ENCODE measurements around the gene CHRNB2. TPM values are rescaled to one million over a fixed set of nuclear protein-coding genes. Genes with fewer than 3 reads are reported as not detected.
A peak's percentile ranks its signal among the peaks of the same experiment; 100 is the strongest.

The CHRNB2 gene, protein sequence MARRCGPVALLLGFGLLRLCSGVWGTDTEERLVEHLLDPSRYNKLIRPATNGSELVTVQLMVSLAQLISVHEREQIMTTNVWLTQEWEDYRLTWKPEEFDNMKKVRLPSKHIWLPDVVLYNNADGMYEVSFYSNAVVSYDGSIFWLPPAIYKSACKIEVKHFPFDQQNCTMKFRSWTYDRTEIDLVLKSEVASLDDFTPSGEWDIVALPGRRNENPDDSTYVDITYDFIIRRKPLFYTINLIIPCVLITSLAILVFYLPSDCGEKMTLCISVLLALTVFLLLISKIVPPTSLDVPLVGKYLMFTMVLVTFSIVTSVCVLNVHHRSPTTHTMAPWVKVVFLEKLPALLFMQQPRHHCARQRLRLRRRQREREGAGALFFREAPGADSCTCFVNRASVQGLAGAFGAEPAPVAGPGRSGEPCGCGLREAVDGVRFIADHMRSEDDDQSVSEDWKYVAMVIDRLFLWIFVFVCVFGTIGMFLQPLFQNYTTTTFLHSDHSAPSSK
- total RNA-seq (under 1 TPM; 0.09 to 0.21 TPM), polyA plus RNA-seq (under 1 TPM; 0.06 to 0.07 TPM)
- long read RNA-seq, donor 1: 0 reads
- long read RNA-seq, donor 2: 0 reads
- long read RNA-seq, donor 3: 0 reads
- long read RNA-seq, donor 4: 0 reads
- long read RNA-seq, donor 5: 0 reads

DNA sequence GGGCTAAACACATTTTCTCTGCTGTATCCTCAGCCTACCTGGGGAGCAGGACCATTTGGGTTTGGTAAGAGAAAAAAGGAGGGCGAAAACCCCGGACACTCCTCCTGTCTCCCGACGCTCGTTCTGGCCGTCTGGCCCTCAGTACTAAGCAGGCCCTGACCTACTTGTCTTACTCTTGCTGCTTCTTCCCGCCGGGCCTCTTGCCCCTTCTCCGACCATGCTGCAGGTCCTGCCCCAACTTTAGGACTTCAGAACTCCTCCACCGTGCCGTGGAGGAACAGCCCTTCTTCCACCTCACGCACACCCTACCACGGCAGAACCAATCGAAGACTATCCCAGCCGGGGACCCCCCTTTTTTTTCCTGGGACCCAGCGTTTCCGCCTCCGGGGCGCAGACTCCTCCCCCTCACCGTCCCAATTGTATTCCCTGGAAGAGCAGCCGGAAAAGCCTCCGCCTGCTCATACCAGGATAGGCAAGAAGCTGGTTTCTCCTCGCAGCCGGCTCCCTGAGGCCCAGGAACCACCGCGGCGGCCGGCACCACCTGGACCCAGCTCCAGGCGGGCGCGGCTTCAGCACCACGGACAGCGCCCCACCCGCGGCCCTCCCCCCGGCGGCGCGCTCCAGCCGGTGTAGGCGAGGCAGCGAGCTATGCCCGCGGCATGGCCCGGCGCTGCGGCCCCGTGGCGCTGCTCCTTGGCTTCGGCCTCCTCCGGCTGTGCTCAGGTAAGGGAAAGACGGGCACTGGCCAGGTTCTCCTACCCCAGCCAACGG, at the start of gene CHRNB2:
Gene CHRNB2 (plus strand): TSS at position 393 of the 771 bp plus-strand sequence. CDS start 267 bp downstream, at position 660.
- TF ChIP-seq, protein P1, sequence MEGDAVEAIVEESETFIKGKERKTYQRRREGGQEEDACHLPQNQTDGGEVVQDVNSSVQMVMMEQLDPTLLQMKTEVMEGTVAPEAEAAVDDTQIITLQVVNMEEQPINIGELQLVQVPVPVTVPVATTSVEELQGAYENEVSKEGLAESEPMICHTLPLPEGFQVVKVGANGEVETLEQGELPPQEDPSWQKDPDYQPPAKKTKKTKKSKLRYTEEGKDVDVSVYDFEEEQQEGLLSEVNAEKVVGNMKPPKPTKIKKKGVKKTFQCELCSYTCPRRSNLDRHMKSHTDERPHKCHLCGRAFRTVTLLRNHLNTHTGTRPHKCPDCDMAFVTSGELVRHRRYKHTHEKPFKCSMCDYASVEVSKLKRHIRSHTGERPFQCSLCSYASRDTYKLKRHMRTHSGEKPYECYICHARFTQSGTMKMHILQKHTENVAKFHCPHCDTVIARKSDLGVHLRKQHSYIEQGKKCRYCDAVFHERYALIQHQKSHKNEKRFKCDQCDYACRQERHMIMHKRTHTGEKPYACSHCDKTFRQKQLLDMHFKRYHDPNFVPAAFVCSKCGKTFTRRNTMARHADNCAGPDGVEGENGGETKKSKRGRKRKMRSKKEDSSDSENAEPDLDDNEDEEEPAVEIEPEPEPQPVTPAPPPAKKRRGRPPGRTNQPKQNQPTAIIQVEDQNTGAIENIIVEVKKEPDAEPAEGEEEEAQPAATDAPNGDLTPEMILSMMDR (IDR thresholded peaks at IDR 0.05; ENCODE audit: control extremely low read depth, extremely low read depth): no peak
- Histone ChIP-seq H3K9ac (ENCODE audit: insufficient read depth in 1 of 2, low read length in 2 of 2) (no peak within 1 kb of the TSS), H3K9me3 (ENCODE audit: control insufficient read depth in 4 of 4, insufficient read depth in 3 of 4, low read length in 3 of 4) (no peaks in the 10 kb centered on the region), H3K27ac (ENCODE audit: low read depth in 1 of 2, low read length in 1 of 2) (no peak within 1 kb of the TSS), H3K27me3 (ENCODE audit: control insufficient read depth in 3 of 3, insufficient read depth in 3 of 3, low read length in 2 of 3) (peaks cover 0 to 21% (median 3%) of the 10 kb centered on the region in 3 donors), H3K4me3 (no peak within 1 kb of the TSS), H3K36me3 (ENCODE audit: control insufficient read depth in 4 of 4, insufficient read depth in 4 of 4, low read length in 4 of 4) (no peaks in the 10 kb centered on the region), H3K4me1 (ENCODE audit: control insufficient read depth in 5 of 5, insufficient read depth in 5 of 5, low read length in 5 of 5) (peaks cover 0 to 11% (median 3%) of the 10 kb centered on the region in 5 donors)
- DNase-seq (peak; percentile 67 to 80 (median 74)), ATAC-seq (ENCODE audit: insufficient read depth, low FRiP score) (peak; percentile 93)
- WGBS, 2 donors: 2 to 3% methylated on average over 52 to 53 of the region's 53 CpGs

DNA sequence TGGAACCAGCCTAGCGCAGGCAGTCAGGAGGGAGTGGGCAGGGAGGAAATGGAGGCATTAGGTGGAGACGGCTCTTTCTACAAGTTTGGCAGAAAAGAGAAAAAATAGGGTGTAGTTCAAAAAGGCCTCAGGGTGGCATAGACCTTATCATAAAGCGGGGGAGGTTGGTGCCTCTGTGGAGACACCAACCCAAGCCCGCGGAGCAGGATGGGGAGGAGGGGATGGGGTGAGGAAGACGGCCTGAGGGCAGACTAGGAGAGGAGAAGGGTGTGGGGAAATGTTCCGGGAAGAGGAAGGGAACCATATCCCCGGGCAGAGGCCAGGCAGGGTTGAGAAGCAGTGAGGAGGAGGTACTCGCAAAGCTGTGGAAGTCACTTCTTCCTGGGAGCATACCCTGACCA, 48.0 kb upstream of the CHRNB2 start:
- ATAC-seq (ENCODE audit: insufficient read depth, low FRiP score): peak; percentile 39
- Histone ChIP-seq H3K9me3 (ENCODE audit: control insufficient read depth in 4 of 4, insufficient read depth in 3 of 4, low read length in 3 of 4) (no peaks in the 10 kb centered on the region), H3K4me3 (no peak overlapping the region), H3K36me3 (ENCODE audit: control insufficient read depth in 4 of 4, insufficient read depth in 4 of 4, low read length in 4 of 4) (no peaks in the 10 kb centered on the region), H3K4me1 (ENCODE audit: control insufficient read depth in 5 of 5, insufficient read depth in 5 of 5, low read length in 5 of 5) (peaks cover 0 to 16% (median 0%) of the 10 kb centered on the region in 5 donors), H3K27ac (ENCODE audit: low read depth in 1 of 2, low read length in 1 of 2) (peak overlapping the region in 1 of 2 donors; percentile 39), H3K27me3 (ENCODE audit: control insufficient read depth in 3 of 3, insufficient read depth in 3 of 3, low read length in 2 of 3) (no peaks in the 10 kb centered on the region), H3K9ac (ENCODE audit: insufficient read depth in 1 of 2, low read length in 2 of 2) (no peak overlapping the region)
- no peak for DNase-seq
- WGBS, 2 donors: 61% methylated on average over 9 of the region's 9 CpGs
- TF ChIP-seq, protein P1 (IDR thresholded peaks at IDR 0.05; ENCODE audit: control extremely low read depth, extremely low read depth): no peak

DNA sequence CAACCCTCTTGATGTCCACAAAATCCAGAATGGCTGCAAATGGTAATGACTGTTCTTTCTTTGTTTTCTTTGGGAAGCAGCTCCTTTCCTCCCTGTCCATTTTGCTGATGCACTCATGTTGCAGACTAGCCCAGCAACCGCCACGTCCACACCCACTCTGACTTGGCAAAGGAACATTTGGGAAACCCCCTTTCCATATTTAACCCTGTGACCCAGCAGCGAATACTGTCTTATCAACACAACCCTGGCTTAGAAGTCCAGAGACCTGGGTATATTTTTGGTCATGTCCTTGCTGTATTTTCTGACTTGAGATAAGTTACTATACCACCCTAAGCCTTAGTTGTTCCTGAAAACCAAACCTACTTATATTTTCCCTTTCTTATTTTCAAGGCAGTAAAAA, 47.2 kb upstream of the CHRNB2 start:
- 25 to 68% methylated on average over 3 of the region's 3 CpGs for whole genome bisulfite sequencing, 2 donors
- Histone ChIP-seq H3K4me3 (no peak overlapping the region), H3K36me3 (ENCODE audit: control insufficient read depth in 4 of 4, insufficient read depth in 4 of 4, low read length in 4 of 4) (peaks cover 0 to 2% (median 0%) of the 10 kb centered on the region in 4 donors), H3K27ac (ENCODE audit: low read depth in 1 of 2, low read length in 1 of 2) (no peak overlapping the region), H3K9me3 (ENCODE audit: control insufficient read depth in 4 of 4, insufficient read depth in 3 of 4, low read length in 3 of 4) (no peaks in the 10 kb centered on the region), H3K4me1 (ENCODE audit: control insufficient read depth in 5 of 5, insufficient read depth in 5 of 5, low read length in 5 of 5) (peaks cover 0 to 16% (median 0%) of the 10 kb centered on the region in 5 donors), H3K27me3 (ENCODE audit: control insufficient read depth in 3 of 3, insufficient read depth in 3 of 3, low read length in 2 of 3) (no peaks in the 10 kb centered on the region), H3K9ac (ENCODE audit: insufficient read depth in 1 of 2, low read length in 2 of 2) (no peak overlapping the region)
- ATAC-seq (ENCODE audit: insufficient read depth, low FRiP score): no peak
- TF ChIP-seq, protein P1 (IDR thresholded peaks at IDR 0.05; ENCODE audit: control extremely low read depth, extremely low read depth): no peak
- no peak for DNase-seq

Data from lung (tissue), 16 donors.